Upper lobe of right lung (tissue), 1 donor: Measurements from ENCODE around the gene TRAF1. TPM values are rescaled to one million over a fixed set of nuclear protein-coding genes. Genes with fewer than 3 reads are reported as not detected.

Experiments used
- ATAC-seq: fragments of 200-7000 bp; cut with Tn5 transposase; one replicate; pipeline ENCODE4 v1.9.1; 2020; ENCODE audit warnings: mild to moderate bottlenecking, moderate library complexity
- DNase-seq: peaks from one replicate; pipeline ENCODE4 v3.0.0-alpha.2; 2020
- H3K27ac ChIP-seq: fragments of 200-600 bp; one replicate; pipeline ENCODE4 v1.8.0; 2022
- H3K27me3 ChIP-seq: fragments of 200-600 bp; one replicate; pipeline ENCODE4 v1.8.0; 2022; ENCODE audit warnings: mild to moderate bottlenecking
- H3K36me3 ChIP-seq: fragments of 200-600 bp; one replicate; pipeline ENCODE4 v1.8.0; 2022
- H3K4me1 ChIP-seq: fragments of 200-600 bp; one replicate; pipeline ENCODE4 v1.8.0; 2022
- H3K4me3 ChIP-seq: fragments of 200-600 bp; one replicate; pipeline ENCODE4 v1.8.0; 2022; ENCODE audit warnings: mild to moderate bottlenecking
- H3K9me3 ChIP-seq: fragments of 200-600 bp; one replicate; pipeline ENCODE4 v1.8.0; 2022
- CTCF ChIP-seq: fragments of 200-600 bp; IDR thresholded peaks from one replicate; pipeline ENCODE4 v1.8.0; 2022; ENCODE audit warnings: antibody characterized with exemption
- intact Hi-C: fragments of 100-400 bp; cut with DNase I; formaldehyde crosslinking; loops from one replicate; pipeline ENCODE4 v1.11.0; 2022
- total RNA-seq: library from RNA; stranded (reverse); fragmentation: NEBNext Ultra II Directional; extraction: Animal tissue kit (Norgen Biotek cat#: 25700); gene quantifications from one replicate; pipeline ENCODE4 v1.2.1, GENCODE V29; 2021
- donor health status: DM: no; HTN: yes; CAD: no; lungs with severe emphysema.

The TRAF1 gene
- total RNA-seq, 1 donor from 2014 or later = 6.0 TPM

GRCh38 chr9:120951960-120952618, 25.5 kb upstream of the TRAF1 start:
- ATAC-seq = no peak
- intact Hi-C loops = no loop called here

GRCh38 chr9:120950421-120951388, 24.1 kb upstream of the TRAF1 start:
- peaks cover 24% of the 10 kb centered on the region for H3K4me1 ChIP-seq

More at GRCh38 chr9:120951960-120952618, 25.5 kb upstream of the TRAF1 start:
- H3K9me3 ChIP-seq = no peaks in the 10 kb centered on the region
- H3K4me1 ChIP-seq = peaks cover 17% of the 10 kb centered on the region
- no peak for DNase-seq
- no peak overlapping the region for H3K4me3 ChIP-seq
- H3K27ac ChIP-seq = peak overlapping the region; percentile 67
- H3K36me3 ChIP-seq = no peaks in the 10 kb centered on the region
- H3K27me3 ChIP-seq = no peaks in the 10 kb centered on the region
- TF ChIP-seq CTCF = no peak

GRCh38 chr9:120949290-120949689, 22.7 kb upstream of the TRAF1 start:
- Histone ChIP-seq H3K9me3 (no peaks in the 10 kb centered on the region), H3K4me1 (peaks cover 24% of the 10 kb centered on the region), H3K27me3 (no peaks in the 10 kb centered on the region), H3K4me3 (no peak overlapping the region), H3K27ac (peak overlapping the region; percentile 67), H3K36me3 (no peaks in the 10 kb centered on the region)
- no peak for DNase-seq
- ATAC-seq = no peak
- TF ChIP-seq CTCF = no peak
- intact Hi-C loops = no loop called here

More at GRCh38 chr9:120950421-120951388, 24.1 kb upstream of the TRAF1 start:
- no peak for TF ChIP-seq CTCF
- H3K9me3 ChIP-seq = no peaks in the 10 kb centered on the region
- no peak for DNase-seq
- no peaks in the 10 kb centered on the region for H3K36me3 ChIP-seq
- H3K4me3 ChIP-seq = no peak overlapping the region
- ATAC-seq = peak; percentile 80
- no peaks in the 10 kb centered on the region for H3K27me3 ChIP-seq
- intact Hi-C loops = no loop called here
- H3K27ac ChIP-seq = peak overlapping the region; percentile 67

- intact Hi-C loops = no loop called here
- DNase-seq = no peak
- Histone ChIP-seq H3K9me3 (no peaks in the 10 kb centered on the region), H3K4me3 (no peak overlapping the region), H3K27me3 (no peaks in the 10 kb centered on the region), H3K4me1 (peaks cover 24% of the 10 kb centered on the region), H3K27ac (no peak overlapping the region), H3K36me3 (no peaks in the 10 kb centered on the region)
- ATAC-seq = no peak
- no peak for TF ChIP-seq CTCF
These were observed 22.2 kb upstream of the TRAF1 start for GRCh38 chr9:120948824-120949223.

DNA sequence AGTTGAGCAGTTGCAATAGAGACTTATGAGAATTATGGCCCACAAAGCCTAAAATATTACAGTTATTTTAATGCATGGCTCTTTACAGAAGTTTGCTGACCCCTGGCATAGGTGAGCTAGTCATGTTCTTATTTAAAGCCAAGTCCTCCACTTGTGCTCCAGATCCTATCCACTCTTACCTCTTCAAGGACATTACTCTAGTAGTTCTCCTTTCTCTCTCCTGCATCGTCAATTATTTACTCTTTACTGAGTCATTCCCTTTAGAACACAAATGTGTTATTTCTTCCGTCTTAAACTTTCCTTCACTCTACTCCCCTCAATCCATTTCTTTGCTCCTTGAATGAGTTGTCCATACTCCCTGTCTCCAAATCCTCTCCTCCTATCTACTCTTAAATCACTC, 20.6 kb upstream of the TRAF1 start:
- Histone ChIP-seq H3K27ac (no peak overlapping the region), H3K4me3 (no peak overlapping the region), H3K27me3 (no peaks in the 10 kb centered on the region), H3K4me1 (peaks cover 34% of the 10 kb centered on the region), H3K9me3 (no peaks in the 10 kb centered on the region), H3K36me3 (no peaks in the 10 kb centered on the region)
- DNase-seq = no peak
- TF ChIP-seq CTCF = no peak
- intact Hi-C loops = no loop called here
- peak; percentile 21 for ATAC-seq
